ENCODE results near the gene RELN. TPM values are rescaled to one million over a fixed set of nuclear protein-coding genes. Genes with fewer than 3 reads are reported as not detected.

RELN gene
- total RNA-seq, 2 donors from 2014 or later, result 3.9 to 8.5 TPM

- Mint-ChIP-seq H3K36me3 (ENCODE audit: low read depth) (no peaks in the 10 kb centered on the region), H3K4me1 (peaks cover 4% of the 10 kb centered on the region), H3K9me3 (no peaks in the 10 kb centered on the region), H3K27ac (no peak overlapping the region), H3K4me3 (no peak overlapping the region), H3K27me3 (ENCODE audit: insufficient read depth) (no peaks in the 10 kb centered on the region)
- TF ChIP-seq, protein P1, sequence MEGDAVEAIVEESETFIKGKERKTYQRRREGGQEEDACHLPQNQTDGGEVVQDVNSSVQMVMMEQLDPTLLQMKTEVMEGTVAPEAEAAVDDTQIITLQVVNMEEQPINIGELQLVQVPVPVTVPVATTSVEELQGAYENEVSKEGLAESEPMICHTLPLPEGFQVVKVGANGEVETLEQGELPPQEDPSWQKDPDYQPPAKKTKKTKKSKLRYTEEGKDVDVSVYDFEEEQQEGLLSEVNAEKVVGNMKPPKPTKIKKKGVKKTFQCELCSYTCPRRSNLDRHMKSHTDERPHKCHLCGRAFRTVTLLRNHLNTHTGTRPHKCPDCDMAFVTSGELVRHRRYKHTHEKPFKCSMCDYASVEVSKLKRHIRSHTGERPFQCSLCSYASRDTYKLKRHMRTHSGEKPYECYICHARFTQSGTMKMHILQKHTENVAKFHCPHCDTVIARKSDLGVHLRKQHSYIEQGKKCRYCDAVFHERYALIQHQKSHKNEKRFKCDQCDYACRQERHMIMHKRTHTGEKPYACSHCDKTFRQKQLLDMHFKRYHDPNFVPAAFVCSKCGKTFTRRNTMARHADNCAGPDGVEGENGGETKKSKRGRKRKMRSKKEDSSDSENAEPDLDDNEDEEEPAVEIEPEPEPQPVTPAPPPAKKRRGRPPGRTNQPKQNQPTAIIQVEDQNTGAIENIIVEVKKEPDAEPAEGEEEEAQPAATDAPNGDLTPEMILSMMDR (conservative IDR thresholded peaks at IDR 0.05), result no peak
- Histone ChIP-seq H3K27ac (ENCODE audit: low read depth, low read length) (no peak overlapping the region), H3K4me1 (ENCODE audit: control insufficient read depth, insufficient read depth, low read length) (no peaks in the 10 kb centered on the region), H3K9me3 (ENCODE audit: control insufficient read depth, low read length) (no peaks in the 10 kb centered on the region), H3K4me3 (ENCODE audit: low read length) (no peak overlapping the region), H3K36me3 (ENCODE audit: control insufficient read depth, insufficient read depth, low read length) (no peaks in the 10 kb centered on the region), H3K9ac (ENCODE audit: extremely low read depth, low read length, poor library complexity, severe bottlenecking) (no peak overlapping the region), H3K27me3 (ENCODE audit: control insufficient read depth, insufficient read depth, low read length, poor library complexity, severe bottlenecking) (no peaks in the 10 kb centered on the region)
- WGBS, 2 experiments (ENCODE audit: insufficient coverage in 1 of 2, insufficient read length in 1 of 2), result 80 to 93% methylated on average over 1 to 2 of the region's 2 CpGs
- no peak for DNase-seq
Observed at GRCh38 chr7:103480771-103481170, 508.7 kb downstream of the RELN start.

GRCh38 chr7:103474956-103475355 is 514.5 kb downstream of the RELN start:
- 80 to 84% methylated on average over 4 to 5 of the region's 5 CpGs for WGBS, 2 experiments (ENCODE audit: insufficient coverage in 1 of 2, insufficient read length in 1 of 2)
- no peaks in the 10 kb centered on the region for H3K9me3 ChIP-seq (ENCODE audit: control insufficient read depth, low read length)
- TF ChIP-seq, protein P1 (conservative IDR thresholded peaks at IDR 0.05), result no peak

GRCh38 chr7:103469095-103469948 is 520.1 kb downstream of the RELN start:
- Mint-ChIP-seq H3K27ac (no peak overlapping the region), H3K9me3 (no peaks in the 10 kb centered on the region), H3K36me3 (ENCODE audit: low read depth) (no peaks in the 10 kb centered on the region), H3K27me3 (ENCODE audit: insufficient read depth) (no peaks in the 10 kb centered on the region), H3K4me1 (no peaks in the 10 kb centered on the region), H3K4me3 (no peak overlapping the region)
- TF ChIP-seq, protein P1 (conservative IDR thresholded peaks at IDR 0.05), result no peak
- Histone ChIP-seq H3K4me1 (ENCODE audit: control insufficient read depth, insufficient read depth, low read length) (no peaks in the 10 kb centered on the region), H3K36me3 (ENCODE audit: control insufficient read depth, insufficient read depth, low read length) (no peaks in the 10 kb centered on the region), H3K27me3 (ENCODE audit: control insufficient read depth, insufficient read depth, low read length, poor library complexity, severe bottlenecking) (no peaks in the 10 kb centered on the region), H3K4me3 (ENCODE audit: low read length) (no peak overlapping the region), H3K9me3 (ENCODE audit: control insufficient read depth, low read length) (no peaks in the 10 kb centered on the region), H3K9ac (ENCODE audit: extremely low read depth, low read length, poor library complexity, severe bottlenecking) (no peak overlapping the region), H3K27ac (ENCODE audit: low read depth, low read length) (no peak overlapping the region)
- 80 to 91% methylated on average over 1 to 4 of the region's 4 CpGs for WGBS, 2 experiments (ENCODE audit: insufficient coverage in 1 of 2, insufficient read length in 1 of 2)
- no peak for DNase-seq

More at GRCh38 chr7:103474956-103475355, 514.5 kb downstream of the RELN start:
- Mint-ChIP-seq H3K27me3 (ENCODE audit: insufficient read depth) (no peaks in the 10 kb centered on the region), H3K36me3 (ENCODE audit: low read depth) (no peaks in the 10 kb centered on the region), H3K27ac (no peak overlapping the region), H3K4me3 (no peak overlapping the region), H3K9me3 (no peaks in the 10 kb centered on the region), H3K4me1 (no peaks in the 10 kb centered on the region)
- Histone ChIP-seq H3K27ac (ENCODE audit: low read depth, low read length) (no peak overlapping the region), H3K27me3 (ENCODE audit: control insufficient read depth, insufficient read depth, low read length, poor library complexity, severe bottlenecking) (no peaks in the 10 kb centered on the region), H3K9ac (ENCODE audit: extremely low read depth, low read length, poor library complexity, severe bottlenecking) (no peak overlapping the region), H3K4me1 (ENCODE audit: control insufficient read depth, insufficient read depth, low read length) (no peaks in the 10 kb centered on the region), H3K36me3 (ENCODE audit: control insufficient read depth, insufficient read depth, low read length) (no peaks in the 10 kb centered on the region), H3K4me3 (ENCODE audit: low read length) (no peak overlapping the region)
- no peak for DNase-seq

Measured in endodermal cell (in vitro differentiated cells).